Measurements from ENCODE around the gene ABCB7.
A peak's percentile ranks its signal among the peaks of the same experiment; 100 is the strongest.
"Not testable (repeated sequence)": the region's sequence is repeated elsewhere in the genome, so short reads cannot be mapped to it uniquely, and the experiment has no call there.

The ABCB7 gene

DNA sequence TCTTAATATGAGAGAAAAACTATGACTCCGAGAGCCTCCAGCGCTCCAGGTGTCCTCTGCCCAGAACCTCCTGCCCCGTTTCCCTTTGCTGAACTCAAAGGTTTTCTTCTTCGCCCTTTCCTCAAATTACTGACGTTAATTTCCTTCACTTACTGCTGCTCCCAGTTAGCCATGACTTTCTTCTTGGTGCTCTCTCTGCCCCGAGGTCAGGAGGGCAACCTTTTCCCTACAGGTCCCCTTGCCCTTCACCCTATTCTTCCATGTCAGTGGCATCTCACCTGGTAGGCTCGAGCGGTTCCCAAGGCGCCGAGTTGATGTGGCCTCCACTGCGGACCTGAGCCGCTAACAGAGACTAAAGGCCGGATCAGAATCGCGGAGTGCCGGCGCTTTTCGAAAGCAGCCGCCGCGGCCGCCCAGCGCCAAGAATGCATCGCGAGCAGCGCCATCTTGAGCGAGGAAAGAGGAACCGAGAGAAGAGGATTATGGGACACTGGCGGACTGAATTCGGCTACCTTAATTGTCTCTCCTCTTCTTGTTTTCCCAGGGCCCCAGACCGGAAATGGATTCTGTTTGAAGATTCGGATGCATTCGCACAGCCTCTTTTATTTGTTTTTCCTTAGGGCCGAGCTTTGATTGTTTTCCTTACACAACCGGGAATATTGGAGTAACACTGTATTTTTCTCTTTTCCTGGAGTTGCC, at the start of gene ABCB7:
Gene ABCB7 (minus strand): TSS at position 457 of the 699 bp plus-strand sequence. CDS start 11 bp downstream, at position 446.
- DNase-seq = peak; percentile 47

DNA sequence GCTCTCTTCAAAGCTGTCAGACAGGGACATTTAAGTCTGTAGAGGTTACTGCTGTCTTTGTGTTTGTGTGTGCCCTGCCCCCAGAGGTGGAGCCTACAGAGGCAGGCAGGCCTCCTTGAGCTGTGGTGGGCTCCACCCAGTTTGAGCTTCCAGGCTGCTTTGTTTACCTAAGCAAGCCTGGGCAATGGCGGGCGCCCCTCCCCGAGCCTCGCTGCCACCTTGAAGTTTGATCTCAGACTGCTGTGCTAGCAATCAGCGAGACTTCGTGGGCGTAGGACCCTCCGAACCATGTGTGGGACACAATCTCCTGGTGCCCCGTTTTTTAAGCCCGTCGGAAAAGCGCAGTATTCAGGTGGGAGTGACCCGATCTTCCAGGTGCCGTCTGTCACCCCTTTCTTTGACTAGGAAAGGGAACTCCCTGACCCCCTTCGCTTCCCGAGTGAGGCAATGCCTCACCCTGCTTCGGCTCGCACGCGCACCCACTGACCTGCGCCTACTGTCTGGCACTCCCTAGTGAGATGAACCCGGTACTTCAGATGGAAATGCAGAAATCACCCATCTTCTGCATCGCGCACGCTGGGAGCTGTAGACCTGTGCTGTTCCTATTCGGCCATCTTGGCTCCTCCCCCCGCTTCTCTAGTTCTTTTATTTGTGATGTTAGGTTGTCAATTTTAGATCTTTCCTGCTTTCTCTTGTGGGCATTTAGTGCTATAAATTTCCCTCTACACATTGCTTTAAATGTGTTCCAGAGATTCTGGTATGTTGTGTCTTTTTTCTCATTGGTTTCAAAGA, 32.5 kb upstream of the ABCB7 start:
- not testable (repeated sequence) for DNase-seq

DNA sequence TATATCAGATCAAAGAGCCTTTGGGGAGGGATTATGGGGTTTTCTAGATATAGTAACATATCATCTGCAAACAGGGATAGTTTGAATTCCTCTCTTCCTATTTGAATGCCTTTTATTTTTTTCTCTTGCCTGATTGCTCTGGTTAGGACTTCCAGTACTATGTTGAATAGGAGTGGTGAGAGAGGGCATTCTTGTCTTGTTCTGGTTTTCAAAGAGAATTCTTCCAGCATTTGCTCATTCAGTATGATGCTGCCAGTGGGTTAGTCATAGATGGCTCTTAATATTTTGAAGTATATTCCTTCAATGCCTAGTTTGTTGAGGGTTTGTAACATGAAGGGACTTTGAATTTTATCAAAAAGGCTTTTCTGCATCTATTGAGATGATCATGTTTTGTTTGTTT, 25.6 kb upstream of the ABCB7 start:
- no peak for DNase-seq

DNA sequence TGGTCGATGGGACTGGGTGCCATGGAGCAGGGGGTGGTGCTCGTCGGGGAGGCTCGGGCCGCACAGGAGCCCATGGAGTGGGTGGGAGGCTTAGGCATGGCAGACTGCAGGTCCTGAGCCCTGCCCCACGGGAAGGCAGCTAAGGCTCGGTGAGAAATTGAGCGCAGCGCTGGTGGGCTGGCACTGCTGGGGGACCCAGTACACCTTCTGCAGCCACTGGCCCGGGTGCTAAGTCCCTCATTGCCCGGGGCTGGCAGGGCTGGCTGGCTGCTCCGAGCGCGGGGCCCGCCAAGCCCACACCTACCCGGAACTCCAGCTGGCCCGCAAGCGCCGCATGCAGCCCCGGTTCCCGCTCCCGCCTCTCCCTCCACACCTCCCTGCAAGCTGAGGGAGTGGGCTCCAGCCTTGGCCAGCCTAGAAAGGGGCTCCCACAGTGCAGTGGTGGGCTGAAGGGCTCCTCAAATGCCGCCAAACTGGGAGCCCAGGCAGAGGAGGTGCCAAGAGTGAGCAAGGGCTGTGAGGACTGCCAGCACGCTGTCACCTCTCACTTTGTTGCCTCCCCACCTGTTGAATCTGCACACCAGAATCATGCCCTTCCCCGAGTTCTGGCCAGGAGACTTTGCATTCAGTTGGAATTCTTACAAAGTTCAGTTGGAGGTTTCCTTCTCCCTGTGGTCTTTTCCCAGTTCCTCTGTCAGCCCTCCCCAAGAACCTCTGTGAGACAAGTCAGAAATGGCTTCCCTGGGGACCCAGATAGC, 23.6 kb upstream of the ABCB7 start:
- not testable (repeated sequence) for DNase-seq

DNA sequence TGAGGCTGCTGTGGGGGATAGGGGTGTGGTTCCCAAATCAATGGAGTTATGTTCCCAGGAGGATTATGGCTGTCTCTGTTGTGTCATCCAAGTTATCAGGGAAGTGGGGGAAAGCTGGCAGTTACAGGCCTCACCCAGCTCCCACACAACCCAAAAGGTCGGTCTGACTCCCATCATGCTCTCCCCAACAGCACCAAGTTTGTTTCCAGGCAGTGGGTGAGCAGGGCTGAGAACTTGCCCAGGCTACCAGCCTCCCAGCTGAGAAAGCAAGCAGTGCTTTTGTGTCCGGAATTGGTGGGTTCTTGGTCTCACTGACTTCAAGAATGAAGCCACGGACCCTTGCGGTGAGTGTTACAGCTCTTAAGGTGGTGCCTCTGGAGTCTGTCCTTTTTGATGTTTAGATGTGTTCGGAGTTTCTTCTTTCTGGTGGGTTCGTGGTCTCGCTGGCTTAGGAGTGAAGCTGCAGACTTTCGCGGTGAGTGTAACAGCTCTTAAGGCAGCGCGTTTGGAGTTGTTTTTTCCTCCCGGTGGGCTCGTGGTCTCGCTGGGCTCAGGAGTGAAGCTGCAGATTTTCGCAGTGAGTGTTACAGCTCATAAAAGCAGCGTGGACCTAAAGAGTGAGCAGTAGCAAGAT, 16.3 kb upstream of the ABCB7 start:
- DNase-seq = not testable (repeated sequence)

DNA sequence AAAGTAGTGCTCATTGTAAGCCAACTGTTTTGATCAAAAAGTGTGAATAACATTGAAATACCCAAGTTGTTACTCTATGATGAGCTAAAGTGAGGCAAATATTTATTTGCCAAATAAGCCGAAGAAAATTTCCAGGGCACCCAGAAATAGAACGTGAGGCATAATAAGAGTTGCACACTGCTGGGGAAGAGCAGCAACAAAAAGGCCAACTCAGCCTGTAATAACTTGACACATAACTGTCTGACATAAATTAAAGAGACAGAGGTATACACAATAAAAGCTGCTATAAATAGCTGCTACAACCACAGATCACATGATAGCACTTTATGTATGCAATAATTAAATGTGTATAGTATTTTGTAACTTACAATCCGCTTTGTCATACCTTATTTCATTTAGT, 2.0 kb upstream of the ABCB7 start:
- no peak for DNase-seq

DNA sequence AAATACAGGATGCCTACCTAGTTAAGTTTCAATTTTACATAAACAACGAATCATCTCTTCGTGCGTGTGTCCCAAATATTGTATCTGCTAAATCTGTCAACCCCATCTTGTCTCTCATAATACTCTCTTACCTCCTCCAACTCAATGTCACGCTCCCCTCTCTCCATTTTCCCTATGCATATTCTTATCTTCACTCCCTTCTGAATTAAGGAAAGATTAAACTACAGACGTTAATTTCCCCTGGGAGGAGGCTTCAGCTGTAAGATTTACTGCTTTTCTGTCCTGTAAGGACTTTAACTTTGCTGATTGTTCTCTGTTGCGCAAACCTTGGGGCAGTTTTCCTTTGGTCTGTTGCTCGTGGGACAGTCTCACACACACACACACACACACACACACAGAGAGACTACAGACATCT, 455 bp upstream of the ABCB7 start:
- DNase-seq = no peak

DNA sequence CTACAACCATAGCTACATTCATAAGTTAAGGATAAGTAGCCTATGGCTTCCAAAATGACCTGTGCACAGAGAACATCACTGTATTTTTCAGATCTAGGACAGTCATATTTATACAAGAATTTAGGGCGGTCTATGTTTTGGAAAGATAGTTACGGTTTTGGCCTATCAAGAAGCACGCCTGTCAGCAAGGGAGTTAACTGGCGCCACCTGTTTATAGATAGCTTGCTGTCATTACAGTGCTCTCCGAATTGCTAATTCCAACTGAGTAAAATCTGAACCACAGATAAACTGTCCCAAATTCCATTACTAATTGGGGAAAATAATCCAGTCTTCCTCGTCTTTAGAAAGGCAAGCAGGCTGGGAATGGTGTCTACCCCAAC, 646 bp downstream of the ABCB7 start:
- no peak for DNase-seq

DNA sequence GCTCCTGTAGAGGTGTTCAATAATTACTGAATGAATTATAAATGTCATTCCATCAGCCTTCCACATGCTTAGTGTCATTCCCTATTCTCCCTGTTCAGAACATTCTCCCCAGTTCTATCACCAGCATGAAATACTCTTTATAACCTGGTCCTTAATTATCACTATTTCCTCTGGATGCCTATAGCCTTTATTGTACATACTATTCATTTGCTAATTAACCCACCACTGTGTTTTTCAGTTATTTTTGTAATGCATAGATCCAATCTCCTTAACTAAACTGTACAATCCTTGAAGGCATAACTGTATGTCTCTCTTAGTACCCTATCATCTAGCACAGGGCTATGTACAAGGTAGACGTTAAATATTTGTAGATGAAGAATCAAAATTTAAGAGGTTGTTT, 1.2 kb downstream of the ABCB7 start:
- DNase-seq = no peak

DNA sequence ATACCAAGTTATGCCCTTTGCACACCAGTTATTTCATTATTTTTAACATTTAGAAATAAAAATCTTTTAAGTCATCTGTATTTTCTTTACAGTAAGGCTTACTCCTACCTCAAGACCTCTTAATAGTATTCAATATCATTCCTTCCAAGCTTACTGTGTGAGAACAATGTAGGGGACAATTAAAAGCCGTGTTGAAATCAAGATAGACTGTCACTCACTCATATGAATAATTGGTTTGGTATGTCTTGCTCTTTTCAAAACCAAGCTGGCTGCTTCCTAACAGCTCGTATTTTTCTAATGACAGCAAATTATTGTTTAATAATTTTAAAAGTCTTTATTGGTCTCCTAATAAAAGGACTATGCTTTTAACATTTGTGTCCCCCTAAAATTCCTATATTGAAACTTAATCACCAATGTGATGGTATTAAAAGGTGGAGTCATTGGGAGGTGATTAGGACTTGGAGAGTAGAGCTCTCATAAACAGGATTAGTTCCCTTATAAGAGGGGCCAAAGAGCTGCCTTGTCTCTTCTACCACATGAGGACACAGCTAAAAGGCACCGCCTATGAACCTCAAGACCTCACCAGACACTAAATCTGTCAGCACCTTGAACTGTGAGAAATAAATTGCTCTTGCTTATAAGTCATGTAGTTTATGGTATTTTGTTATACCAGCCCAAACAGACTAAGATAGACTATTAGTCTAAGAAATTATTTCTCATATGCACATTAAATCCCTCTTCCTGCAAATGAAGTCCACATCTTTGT, 4.1 kb downstream of the ABCB7 start:
- no peak for DNase-seq

DNA sequence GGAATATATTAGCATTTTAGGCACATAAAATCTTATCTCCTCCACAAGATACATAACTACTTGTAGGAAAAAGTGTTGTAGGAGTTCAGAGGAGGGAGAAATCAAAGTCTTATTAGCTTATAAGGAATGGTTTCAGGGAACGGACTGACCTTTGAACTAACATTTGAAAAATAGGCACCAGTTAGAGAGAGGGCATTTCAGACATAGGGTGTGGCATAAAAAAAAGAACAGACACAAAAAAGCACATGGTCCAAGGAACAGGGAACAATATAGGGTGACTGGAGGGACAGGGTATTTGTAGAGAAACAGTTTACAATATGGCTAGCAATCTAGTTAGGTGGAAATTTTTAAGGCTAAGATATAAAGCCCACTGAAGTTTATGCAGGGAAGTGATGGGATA, 6.4 kb downstream of the ABCB7 start:
- no peak for DNase-seq

DNA sequence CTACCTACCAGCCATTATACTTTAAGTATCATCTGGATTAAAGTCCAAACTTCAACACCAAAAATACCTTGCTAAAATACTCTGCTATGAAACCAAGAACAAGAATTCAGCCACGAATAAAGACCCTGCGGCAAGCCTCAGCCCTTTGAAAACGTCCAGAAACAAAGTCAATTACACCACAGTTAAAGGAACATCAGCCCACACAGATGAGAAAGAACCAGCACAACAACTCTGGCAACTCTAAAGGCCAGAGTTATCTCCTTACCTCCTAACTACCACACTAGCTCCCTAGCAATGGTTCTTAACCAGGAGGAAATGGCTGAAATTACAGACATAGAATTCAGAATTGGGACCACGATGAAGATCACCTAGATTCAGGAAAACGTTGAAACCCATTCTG, 23.4 kb downstream of the ABCB7 start:
- no peak for DNase-seq

DNA sequence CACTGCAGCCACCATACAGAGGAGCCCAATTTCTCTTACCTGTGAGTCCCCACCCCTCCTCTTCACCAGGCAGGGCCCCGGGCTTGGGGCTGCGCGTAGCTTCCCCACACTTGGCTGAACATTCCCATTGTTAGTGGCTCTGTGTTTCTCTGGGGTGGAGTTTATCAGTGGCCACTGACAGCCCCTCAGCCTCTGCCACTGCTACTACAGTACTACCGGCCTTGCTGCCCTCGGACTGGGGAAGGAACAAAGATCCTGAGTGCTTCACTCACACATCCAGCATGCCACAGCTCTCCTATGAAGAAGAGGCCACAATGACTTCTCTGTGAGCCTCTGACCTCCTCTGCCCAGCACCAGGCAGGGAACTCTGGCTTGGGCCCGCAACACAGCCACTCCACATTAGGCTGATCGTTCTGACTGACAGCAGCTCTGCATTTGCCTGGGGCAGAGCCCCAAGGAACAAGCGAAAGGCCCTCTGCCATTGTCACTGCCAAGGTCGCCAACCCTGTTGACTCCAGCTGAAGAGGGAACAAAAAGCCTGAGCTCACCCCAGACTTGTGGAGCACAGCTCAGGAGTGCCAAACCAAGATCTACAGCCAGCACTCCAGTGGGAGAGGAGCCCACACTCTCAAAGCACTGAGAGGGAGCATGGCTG, 24.0 kb downstream of the ABCB7 start:
- DNase-seq = no peak

DNA sequence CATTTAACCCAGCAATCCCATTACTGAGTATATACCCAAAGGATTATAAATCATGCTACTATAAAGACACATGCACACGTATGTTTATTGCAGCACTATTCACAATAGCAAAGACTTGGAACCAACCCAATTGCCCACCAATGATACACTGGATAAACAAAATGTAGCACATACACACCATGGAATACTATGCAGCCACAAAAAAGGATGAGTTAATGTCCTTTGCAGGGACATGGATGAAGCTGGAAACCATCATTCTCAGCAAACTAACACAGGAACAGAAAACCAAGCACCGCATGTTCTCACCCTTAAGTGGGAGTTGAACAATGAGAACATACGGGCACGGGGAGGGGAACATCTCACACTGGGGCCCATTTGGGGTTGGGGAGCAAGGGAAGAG, 27.0 kb downstream of the ABCB7 start:
- DNase-seq = not testable (repeated sequence)

DNA sequence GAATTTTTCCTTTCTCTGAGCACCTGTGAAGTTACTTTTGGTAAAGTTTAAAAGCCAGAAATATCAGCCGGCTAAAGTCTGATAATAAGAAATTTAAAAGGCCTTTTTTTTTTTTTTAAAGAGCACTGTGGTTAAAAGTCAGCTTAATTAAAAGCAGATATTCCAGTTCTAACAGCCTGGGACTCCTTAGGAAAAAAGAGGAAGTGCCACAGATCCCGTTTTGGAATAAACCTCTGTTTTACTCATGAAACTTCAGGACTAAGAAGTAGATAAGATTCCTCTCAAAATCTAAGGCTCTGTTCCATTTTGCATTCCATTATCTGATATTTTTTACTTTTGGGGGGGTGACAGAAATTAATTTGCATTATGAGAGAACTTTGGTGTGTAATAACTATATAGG, 37.8 kb downstream of the ABCB7 start:
- DNase-seq = no peak

DNA sequence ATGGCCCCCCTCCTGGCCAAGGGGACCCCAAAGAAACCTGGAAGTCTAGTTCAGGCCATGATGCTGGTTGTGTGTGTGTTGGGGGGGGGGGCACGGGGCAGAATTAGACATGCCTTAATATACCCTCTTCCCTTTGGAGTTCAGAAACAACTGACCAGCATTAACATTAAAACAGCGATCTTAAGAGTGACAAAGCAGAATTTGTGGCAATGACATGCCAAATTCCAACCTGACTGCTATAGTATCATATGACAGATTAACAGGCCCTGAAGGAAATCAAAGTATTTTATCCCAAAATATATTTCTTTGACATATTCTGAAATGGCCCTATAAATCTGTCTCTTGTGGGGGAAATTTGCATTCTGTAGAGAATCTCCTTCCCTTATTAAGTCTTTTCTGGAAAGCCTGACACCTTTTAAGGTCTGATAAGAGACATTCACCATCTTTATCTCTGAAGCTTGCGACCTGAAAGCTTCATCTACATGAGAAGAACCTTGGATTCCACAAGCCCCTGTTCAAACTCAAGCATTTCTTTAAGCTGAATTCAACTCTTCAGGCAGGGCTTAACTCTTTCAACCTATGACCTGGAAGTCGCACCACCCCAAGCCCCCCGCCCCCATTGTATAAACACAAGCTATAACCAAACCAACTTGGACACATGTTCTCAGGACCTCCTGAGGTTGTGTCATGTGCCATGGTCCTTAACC, 40.2 kb downstream of the ABCB7 start:
- DNase-seq = no peak

DNA sequence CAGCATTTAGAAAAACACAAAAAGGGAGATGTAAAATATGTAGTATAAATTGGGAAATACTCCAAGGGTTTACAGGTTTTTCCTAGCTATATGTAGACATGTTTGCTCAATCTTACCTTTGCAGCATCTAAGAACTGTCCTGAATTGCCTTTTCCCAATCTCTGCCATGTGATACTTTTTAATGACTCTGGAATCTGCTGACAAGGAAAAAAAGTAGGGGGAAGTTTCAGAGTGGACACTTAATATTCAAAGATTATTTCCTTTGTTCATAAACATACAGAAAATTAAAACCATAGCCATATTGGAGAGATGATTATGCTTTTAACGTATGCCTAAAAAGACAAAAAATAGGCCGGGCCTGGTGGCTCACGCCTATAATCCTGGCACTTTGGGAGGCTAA, 41.4 kb downstream of the ABCB7 start:
- no peak for DNase-seq

DNA sequence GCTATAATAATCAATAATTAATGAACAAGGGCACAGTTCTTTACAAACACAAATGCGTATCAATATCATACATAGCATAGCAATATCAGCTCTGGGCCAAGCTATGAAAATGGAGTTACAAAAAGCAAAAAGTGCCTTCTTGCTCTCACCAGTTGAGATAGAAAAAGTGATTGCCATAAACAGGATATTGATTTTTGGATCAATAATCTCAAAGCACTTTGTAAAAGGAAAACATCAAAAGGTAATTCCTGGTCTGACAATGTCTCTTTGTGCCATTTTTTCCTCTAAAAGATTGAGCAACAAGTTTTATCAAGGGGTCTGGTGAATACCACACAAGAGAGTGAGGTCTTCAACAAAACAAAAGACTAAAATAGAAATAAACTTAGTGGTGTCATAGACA, 42.4 kb downstream of the ABCB7 start:
- no peak for DNase-seq

DNA sequence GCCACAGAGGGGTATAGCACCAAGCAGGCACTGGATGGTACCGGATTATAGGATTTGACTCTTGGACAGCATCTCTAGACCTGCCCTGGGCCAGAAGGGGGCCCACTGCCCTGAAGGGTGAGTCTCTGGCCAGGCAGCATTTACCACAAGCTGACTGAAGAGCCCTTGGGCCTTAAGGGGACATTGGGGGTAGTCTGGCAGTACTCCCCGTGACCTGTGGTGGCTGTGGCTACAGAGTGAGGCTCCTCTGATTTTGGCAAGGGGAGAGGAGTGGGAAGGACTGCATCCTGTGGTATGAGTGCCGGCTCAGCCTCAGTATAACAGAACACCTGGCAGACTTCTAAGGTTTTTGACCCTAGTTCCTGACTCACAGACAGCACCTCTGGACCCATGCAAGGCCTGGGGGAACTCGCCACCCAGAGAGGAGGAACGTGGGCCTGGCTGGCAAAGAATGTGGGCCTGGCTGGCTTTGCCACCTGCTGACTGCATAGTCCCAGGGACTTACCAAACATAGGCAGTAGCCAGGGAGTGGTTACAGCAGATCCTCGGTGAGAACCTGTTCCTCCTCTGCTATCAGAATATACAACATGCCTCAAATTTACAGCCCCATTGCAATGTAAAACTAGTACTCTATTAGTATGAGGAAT, 48.1 kb downstream of the ABCB7 start:
- DNase-seq = no peak

DNA sequence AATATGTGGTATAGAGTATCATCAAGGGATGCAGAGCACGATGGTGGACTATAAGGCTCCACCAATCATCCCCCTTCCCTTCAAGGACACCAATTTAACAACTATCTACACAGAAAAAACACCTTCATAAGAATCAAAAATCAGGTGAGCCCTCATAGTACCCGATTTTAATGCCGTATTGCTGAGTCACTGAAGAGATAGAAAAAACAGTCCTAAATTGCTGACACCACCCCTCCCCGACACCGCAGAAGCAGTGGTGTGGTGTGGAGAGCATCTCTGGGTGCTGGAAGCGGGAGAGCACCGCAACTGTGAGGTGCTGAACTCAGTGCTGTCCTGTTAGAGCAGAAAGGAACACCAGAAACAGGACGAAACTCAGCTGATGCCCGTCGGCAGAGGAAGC, 49.3 kb downstream of the ABCB7 start:
- DNase-seq = no peak

DNA sequence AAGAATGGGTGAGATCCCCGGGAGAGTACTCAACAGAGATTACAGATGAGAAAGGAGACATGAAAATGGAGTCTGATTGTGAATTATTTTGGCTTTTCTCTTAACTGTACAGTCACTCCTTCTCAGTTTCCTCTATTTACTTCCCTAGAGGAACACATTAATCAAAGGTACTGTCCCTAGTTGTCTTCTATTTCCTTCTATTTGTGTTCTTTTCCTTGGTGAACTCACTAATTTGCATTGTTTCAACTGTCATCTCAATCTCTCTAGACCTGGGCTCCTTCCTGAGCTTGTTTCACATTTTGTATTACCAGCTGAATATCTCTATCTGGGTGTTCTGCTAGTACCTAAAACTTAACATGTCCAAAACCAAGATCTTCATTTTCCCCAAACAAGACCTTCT, 59.8 kb downstream of the ABCB7 start:
- no peak for DNase-seq
